ENCODE results near the gene PEX19. TPM values are rescaled to one million over a fixed set of nuclear protein-coding genes. Genes with fewer than 3 reads are reported as not detected.

PEX19 gene, protein sequence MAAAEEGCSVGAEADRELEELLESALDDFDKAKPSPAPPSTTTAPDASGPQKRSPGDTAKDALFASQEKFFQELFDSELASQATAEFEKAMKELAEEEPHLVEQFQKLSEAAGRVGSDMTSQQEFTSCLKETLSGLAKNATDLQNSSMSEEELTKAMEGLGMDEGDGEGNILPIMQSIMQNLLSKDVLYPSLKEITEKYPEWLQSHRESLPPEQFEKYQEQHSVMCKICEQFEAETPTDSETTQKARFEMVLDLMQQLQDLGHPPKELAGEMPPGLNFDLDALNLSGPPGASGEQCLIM
- total RNA-seq (2022; extraction: Qiagen RNA extraction; ENCODE audit: low read depth), result 19.8 to 27.0 TPM (median 25.6 TPM) in 5 replicates

DNA sequence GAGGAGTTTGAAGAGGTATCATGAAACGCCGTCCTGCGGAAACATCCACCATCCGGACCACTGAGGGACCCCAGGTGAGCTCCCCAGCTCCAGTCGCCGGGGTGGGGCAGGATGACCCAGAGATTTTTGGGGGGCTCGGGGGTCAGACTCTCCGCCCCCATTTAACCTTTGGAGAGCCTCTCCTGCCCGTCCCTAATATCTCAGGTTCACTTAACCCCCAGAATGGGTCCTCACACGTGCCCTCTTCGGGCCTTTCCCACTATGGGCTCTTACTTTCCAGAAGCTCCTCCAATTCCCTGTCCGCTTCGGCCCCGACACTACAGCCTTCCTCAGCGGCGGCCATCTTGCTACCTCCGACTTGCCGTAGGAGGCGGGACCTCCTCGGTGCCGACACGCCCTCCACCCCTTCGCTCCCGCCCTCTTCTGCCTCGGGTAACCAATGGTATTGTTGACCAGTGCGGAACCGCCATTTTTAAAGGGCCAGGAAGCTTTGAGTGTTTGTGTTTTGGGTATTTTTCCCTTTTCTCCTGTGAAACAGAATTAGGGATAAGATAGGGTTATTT lies at the start of gene PEX19:
TSS of gene PEX19 (minus strand) at position 352 of the 563 bp plus-strand sequence. CDS start at position 343, 9 bp downstream.

DNA sequence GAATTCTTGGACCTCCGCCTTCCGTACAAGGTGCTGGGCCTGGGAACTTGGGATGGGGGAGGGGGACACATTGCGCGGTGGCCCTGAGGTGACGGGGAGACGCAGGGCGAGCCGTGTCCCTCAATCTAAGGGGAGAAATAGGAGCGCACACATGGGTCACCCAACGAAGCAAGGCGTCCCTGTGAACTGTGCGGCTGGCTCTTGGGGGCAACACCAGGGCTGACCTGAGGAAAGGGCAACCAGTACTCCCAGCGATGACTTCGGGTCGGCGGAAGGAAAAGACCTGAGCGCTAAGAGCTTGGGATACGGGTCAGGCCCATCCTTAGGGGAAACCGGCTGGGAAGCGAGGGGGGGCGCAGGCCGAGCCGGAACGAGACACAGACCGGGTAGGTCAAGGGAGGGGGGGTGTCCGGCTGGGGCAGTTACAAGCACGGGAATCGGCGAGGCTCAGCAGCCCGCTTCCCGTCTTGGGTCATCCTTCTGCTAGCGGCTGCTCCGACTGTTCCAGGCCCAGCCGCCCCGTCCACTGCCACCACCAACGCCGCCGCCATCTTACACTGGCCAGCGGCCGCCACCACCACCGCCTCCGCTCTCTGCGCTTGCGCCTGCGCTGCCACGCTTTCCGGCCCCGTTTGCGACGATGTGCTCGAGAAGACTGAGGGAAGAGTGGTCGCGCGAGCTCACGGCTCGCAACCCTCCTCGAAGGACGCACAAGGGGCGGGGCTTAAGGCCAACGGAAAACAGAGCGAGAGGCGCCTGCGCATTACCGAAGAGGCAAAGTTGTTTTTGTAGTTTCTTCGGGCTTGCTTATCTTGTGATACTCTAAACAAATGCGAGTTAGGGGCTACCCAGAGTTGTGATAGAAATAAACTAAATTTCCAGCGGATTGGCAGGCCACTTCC lies 22.8 kb downstream of the PEX19 start, which contains the start of gene DCAF8:
TSS of gene DCAF8 (minus strand) at position 657 of the 902 bp plus-strand sequence. CDS start 18,541 bp downstream, outside the sequence.

Other genes starting within 250 kb of the PEX19 start
- 0.02 TPM in 1 of 5 replicates, not detected in the others for gene KCNJ10, start 215.0 kb downstream of the PEX19 start, total RNA-seq (2022; extraction: Qiagen RNA extraction; ENCODE audit: low read depth)
- gene KCNJ9, start 203.6 kb downstream of the PEX19 start, total RNA-seq (2022; extraction: Qiagen RNA extraction; ENCODE audit: low read depth), result 0.06 TPM in 1 of 5 replicates, not detected in the others
- 6.7 to 9.8 TPM (median 8.4 TPM) in 5 replicates for gene IGSF8, start 186.5 kb downstream of the PEX19 start, total RNA-seq (2022; extraction: Qiagen RNA extraction; ENCODE audit: low read depth)
- gene ATP1A2, start 169.4 kb downstream of the PEX19 start, total RNA-seq (2022; extraction: Qiagen RNA extraction; ENCODE audit: low read depth), result 0.01 to 0.05 TPM (median 0.03 TPM) in 3 of 5 replicates, not detected in the others
- gene ATP1A4, start 133.5 kb downstream of the PEX19 start, total RNA-seq (2022; extraction: Qiagen RNA extraction; ENCODE audit: low read depth), result not detected in 5 replicates
- not detected in 5 replicates for gene CASQ1, start 94.6 kb downstream of the PEX19 start, total RNA-seq (2022; extraction: Qiagen RNA extraction; ENCODE audit: low read depth)
- gene PEA15, start 79.7 kb downstream of the PEX19 start, total RNA-seq (2022; extraction: Qiagen RNA extraction; ENCODE audit: low read depth), result 190 to 210 TPM (median 203 TPM) in 5 replicates
- 48.2 to 62.4 TPM (median 49.6 TPM) in 5 replicates for gene DCAF8, start 22.6 kb downstream of the PEX19 start, total RNA-seq (2022; extraction: Qiagen RNA extraction; ENCODE audit: low read depth)
- gene COPA, start 58.1 kb upstream of the PEX19 start, total RNA-seq (2022; extraction: Qiagen RNA extraction; ENCODE audit: low read depth), result 74.5 to 111 TPM (median 81.8 TPM) in 5 replicates
- gene NCSTN, start 58.2 kb upstream of the PEX19 start, total RNA-seq (2022; extraction: Qiagen RNA extraction; ENCODE audit: low read depth), result 43.4 to 50.3 TPM (median 46.3 TPM) in 5 replicates
- 0.10 to 0.78 TPM (median 0.48 TPM) in 5 replicates for gene NHLH1, start 81.9 kb upstream of the PEX19 start, total RNA-seq (2022; extraction: Qiagen RNA extraction; ENCODE audit: low read depth)
- gene VANGL2, start 115.4 kb upstream of the PEX19 start, total RNA-seq (2022; extraction: Qiagen RNA extraction; ENCODE audit: low read depth), result 0.84 to 1.4 TPM (median 1.1 TPM) in 5 replicates
- not detected in 5 replicates for gene SLAMF6, start 238.1 kb upstream of the PEX19 start, total RNA-seq (2022; extraction: Qiagen RNA extraction; ENCODE audit: low read depth)

All from A549 treated with CpdA at 1 μM for 4 hours (cell line).